Upper lobe of left lung (tissue), 4 donors: ENCODE data around the gene TP53BP1.

Experiments used
- EP300 ChIP-seq, 4 donors: sonication (generic); formaldehyde crosslinking; IDR thresholded peaks; one replicate each; pipeline ENCODE4 v1.5.1; 2017; ENCODE audit warnings: antibody characterized with exemption in 4 of 4, control low read depth in 2 of 4
- POLR2A ChIP-seq, 4 donors: fragments of 450-650 bp; IDR thresholded peaks; one replicate each; pipeline ENCODE4 v1.5.1; 2016 to 2017; ENCODE audit warnings: antibody characterized with exemption in 4 of 4, mild to moderate bottlenecking in 2 of 4
- TF ChIP-seq, protein P1 (sequence below), 6 experiments: fragments of 450-650 bp in 4 of 6; fragments of 200-600 bp in 2 of 6; sonication (generic) in 2 of 6; IDR thresholded peaks; one replicate each; pipeline ENCODE4 v1.5.1; 2016 to 2019; ENCODE audit warnings: antibody characterized with exemption in 6 of 6

DNA sequence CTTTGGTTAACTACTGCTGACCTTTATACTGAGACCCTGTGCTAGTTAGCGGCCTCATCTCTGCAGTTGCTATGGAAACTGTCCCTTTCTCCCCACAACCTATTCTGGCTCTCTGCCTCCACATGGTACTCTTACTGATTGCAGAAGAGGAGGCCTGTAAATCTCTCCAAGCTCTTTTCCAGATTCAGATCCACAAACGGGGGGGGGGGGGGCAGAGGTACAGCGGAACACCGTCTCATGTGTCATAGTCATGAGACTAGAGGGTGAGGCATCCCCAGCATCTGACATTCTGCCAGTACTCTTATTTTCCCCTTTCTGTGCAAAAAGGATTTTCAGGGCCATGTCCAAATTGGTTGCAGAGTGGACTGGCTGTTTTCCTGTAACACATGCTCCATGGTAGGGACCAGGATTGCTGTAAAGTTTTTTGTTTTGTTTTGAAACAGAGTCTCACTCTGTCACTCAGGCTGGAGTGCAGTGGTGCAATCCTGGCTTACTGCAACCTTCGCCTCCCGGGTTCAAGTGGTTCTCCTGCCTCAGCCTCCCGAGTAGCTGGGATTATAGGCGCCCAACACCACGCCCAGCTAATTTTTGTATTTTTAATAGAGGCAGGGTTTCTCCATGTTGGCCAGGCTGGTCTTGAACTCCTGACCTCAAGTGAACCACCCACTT, 16.2 kb upstream of the TP53BP1 start:
- TF ChIP-seq, protein P1, sequence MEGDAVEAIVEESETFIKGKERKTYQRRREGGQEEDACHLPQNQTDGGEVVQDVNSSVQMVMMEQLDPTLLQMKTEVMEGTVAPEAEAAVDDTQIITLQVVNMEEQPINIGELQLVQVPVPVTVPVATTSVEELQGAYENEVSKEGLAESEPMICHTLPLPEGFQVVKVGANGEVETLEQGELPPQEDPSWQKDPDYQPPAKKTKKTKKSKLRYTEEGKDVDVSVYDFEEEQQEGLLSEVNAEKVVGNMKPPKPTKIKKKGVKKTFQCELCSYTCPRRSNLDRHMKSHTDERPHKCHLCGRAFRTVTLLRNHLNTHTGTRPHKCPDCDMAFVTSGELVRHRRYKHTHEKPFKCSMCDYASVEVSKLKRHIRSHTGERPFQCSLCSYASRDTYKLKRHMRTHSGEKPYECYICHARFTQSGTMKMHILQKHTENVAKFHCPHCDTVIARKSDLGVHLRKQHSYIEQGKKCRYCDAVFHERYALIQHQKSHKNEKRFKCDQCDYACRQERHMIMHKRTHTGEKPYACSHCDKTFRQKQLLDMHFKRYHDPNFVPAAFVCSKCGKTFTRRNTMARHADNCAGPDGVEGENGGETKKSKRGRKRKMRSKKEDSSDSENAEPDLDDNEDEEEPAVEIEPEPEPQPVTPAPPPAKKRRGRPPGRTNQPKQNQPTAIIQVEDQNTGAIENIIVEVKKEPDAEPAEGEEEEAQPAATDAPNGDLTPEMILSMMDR (IDR thresholded peaks at IDR 0.05): no peak
- TF ChIP-seq POLR2A (IDR thresholded peaks at IDR 0.05) (no peak), EP300 (IDR thresholded peaks at IDR 0.05) (no peak)
